ENCODE measurements around the gene CEP83.
"Not testable (repeated sequence)": the region's sequence is repeated elsewhere in the genome, so short reads cannot be mapped to it uniquely, and the experiment has no call there.

CEP83 gene

DNA sequence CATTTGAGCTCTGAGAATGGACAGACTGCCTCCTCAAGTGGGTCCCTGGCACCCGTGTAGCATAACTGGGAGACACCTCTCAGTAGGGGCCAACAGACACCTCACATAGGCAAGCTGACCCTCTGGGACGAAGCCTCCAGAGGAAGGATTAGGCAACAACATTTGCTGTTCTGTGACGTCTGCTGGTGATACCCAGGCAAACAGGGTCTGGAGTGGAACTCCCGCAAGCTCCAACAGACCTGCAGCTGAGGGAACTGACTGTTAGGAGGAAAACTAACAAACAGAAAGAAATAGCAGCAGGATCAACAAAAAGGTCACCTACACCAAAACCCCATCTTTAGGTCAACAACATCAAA, 69.6 kb downstream of the CEP83 start:
- H3K4me2 ChIP-seq (ENCODE audit: insufficient read depth, low read length), result no peak overlapping the region
- TF ChIP-seq, protein P1, sequence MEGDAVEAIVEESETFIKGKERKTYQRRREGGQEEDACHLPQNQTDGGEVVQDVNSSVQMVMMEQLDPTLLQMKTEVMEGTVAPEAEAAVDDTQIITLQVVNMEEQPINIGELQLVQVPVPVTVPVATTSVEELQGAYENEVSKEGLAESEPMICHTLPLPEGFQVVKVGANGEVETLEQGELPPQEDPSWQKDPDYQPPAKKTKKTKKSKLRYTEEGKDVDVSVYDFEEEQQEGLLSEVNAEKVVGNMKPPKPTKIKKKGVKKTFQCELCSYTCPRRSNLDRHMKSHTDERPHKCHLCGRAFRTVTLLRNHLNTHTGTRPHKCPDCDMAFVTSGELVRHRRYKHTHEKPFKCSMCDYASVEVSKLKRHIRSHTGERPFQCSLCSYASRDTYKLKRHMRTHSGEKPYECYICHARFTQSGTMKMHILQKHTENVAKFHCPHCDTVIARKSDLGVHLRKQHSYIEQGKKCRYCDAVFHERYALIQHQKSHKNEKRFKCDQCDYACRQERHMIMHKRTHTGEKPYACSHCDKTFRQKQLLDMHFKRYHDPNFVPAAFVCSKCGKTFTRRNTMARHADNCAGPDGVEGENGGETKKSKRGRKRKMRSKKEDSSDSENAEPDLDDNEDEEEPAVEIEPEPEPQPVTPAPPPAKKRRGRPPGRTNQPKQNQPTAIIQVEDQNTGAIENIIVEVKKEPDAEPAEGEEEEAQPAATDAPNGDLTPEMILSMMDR (IDR thresholded peaks at IDR 0.05; ENCODE audit: borderline replicate concordance, extremely low read depth, low read length, poor library complexity, severe bottlenecking), result no peak
- no peak for TF ChIP-seq EZH2 (IDR thresholded peaks at IDR 0.05; ENCODE audit: borderline replicate concordance, low read depth, low read length, severe bottlenecking)
- H3K27me3 ChIP-seq (ENCODE audit: insufficient read depth, low read length, poor library complexity), result no peaks in the 10 kb centered on the region
- no peak overlapping the region for H2AFZ ChIP-seq (ENCODE audit: low read depth, low read length)
- no peaks in the 10 kb centered on the region for H3K4me1 ChIP-seq (ENCODE audit: insufficient read depth, low read length)
- no peak overlapping the region for H3K4me3 ChIP-seq (ENCODE audit: low read depth in 1 of 2, low read length in 2 of 2)
- H3K36me3 ChIP-seq (ENCODE audit: insufficient read depth, low read length), result peaks cover 30% of the 10 kb centered on the region
- H4K20me1 ChIP-seq (ENCODE audit: insufficient read depth, low read length), result no peaks in the 10 kb centered on the region
- no peak overlapping the region for H3K9ac ChIP-seq (ENCODE audit: low read depth, low read length)
- H3K9me3 ChIP-seq (ENCODE audit: insufficient read depth, low read length, severe bottlenecking), result peaks cover 15% of the 10 kb centered on the region
- H3K79me2 ChIP-seq (ENCODE audit: insufficient read depth, low read length), result no peaks in the 10 kb centered on the region
- no peak overlapping the region for H3K27ac ChIP-seq (ENCODE audit: low read length)
- ATAC-seq (ENCODE audit: insufficient read depth, low read depth), result no peak
- DNase-seq, result no peak

DNA sequence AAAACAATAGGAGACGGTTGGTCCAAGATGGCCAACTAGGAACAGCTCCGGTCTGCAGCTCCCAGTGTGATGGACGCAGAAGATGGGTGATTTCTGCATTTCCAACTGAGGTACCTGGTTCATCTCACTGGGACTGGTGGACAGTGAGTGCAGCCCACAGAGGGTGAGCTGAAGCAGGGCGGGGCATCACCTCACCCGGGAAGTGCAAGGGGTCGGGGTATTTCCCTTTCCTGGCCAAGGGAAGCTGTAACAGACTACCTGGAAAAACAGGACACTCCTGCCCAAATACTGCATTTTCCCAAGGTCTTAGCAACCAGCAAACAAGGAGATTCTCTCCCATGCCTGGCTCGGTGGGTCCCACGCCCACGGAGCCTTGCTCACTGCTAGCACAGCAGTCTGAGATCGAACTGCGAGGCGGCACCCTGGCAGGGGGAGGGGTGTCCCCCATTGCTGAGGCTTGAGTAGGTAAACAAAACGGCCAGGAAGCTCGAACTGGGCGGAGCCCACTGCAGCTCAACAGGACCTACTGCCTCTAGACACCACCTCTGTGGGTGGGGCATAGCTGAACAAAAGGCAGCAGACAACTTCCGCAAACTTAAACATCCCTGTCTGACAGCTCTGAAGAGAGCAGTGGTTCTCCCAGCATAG, 70.1 kb downstream of the CEP83 start:
- Histone ChIP-seq H3K36me3 (ENCODE audit: insufficient read depth, low read length) (peaks cover 35% of the 10 kb centered on the region), H3K9me3 (ENCODE audit: insufficient read depth, low read length, severe bottlenecking) (peaks cover 20% of the 10 kb centered on the region)
- not testable (repeated sequence) for ATAC-seq (ENCODE audit: insufficient read depth, low read depth); H3K27ac ChIP-seq (ENCODE audit: low read length); H3K27me3 ChIP-seq (ENCODE audit: insufficient read depth, low read length, poor library complexity); H3K4me2 ChIP-seq (ENCODE audit: insufficient read depth, low read length); H3K9ac ChIP-seq (ENCODE audit: low read depth, low read length); H4K20me1 ChIP-seq (ENCODE audit: insufficient read depth, low read length); H3K4me1 ChIP-seq (ENCODE audit: insufficient read depth, low read length); H3K4me3 ChIP-seq (ENCODE audit: low read depth in 1 of 2, low read length in 2 of 2); H3K79me2 ChIP-seq (ENCODE audit: insufficient read depth, low read length); DNase-seq; H2AFZ ChIP-seq (ENCODE audit: low read depth, low read length)

DNA sequence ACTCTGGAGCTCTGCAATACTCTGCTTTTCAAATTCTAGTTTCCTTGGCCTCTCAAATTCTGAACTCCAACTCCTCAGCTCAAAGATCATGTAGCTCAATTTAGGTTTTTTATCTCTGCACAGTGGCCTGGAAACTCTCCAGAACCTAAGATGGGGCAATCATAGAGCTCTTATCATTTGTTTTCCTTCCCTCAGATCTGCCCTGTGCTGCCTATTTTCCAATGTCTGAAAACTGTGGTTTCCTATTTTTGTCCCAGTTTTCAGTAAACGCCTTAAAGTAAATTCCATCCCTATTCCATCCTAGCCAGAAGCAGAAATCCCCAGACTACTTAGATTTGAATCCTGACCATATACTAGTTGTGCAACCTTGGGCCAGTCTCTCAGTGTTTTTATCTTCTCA, 73.2 kb downstream of the CEP83 start:
- H3K9me3 ChIP-seq (ENCODE audit: insufficient read depth, low read length, severe bottlenecking), result peaks cover 27% of the 10 kb centered on the region
- H3K36me3 ChIP-seq (ENCODE audit: insufficient read depth, low read length), result peaks cover 43% of the 10 kb centered on the region
- no peak overlapping the region for H3K27ac ChIP-seq (ENCODE audit: low read length)
- TF ChIP-seq EZH2 (IDR thresholded peaks at IDR 0.05; ENCODE audit: borderline replicate concordance, low read depth, low read length, severe bottlenecking), result no peak
- TF ChIP-seq, protein P1 (IDR thresholded peaks at IDR 0.05; ENCODE audit: borderline replicate concordance, extremely low read depth, low read length, poor library complexity, severe bottlenecking), result no peak
- DNase-seq (no peak), ATAC-seq (ENCODE audit: insufficient read depth, low read depth) (no peak)
- no peaks in the 10 kb centered on the region for H4K20me1 ChIP-seq (ENCODE audit: insufficient read depth, low read length)
- no peak overlapping the region for H3K4me3 ChIP-seq (ENCODE audit: low read depth in 1 of 2, low read length in 2 of 2)
- no peaks in the 10 kb centered on the region for H3K27me3 ChIP-seq (ENCODE audit: insufficient read depth, low read length, poor library complexity)
- H3K4me2 ChIP-seq (ENCODE audit: insufficient read depth, low read length), result no peak overlapping the region
- no peaks in the 10 kb centered on the region for H3K4me1 ChIP-seq (ENCODE audit: insufficient read depth, low read length)
- no peaks in the 10 kb centered on the region for H3K79me2 ChIP-seq (ENCODE audit: insufficient read depth, low read length)
- no peak overlapping the region for H2AFZ ChIP-seq (ENCODE audit: low read depth, low read length)
- H3K9ac ChIP-seq (ENCODE audit: low read depth, low read length), result no peak overlapping the region

DNA sequence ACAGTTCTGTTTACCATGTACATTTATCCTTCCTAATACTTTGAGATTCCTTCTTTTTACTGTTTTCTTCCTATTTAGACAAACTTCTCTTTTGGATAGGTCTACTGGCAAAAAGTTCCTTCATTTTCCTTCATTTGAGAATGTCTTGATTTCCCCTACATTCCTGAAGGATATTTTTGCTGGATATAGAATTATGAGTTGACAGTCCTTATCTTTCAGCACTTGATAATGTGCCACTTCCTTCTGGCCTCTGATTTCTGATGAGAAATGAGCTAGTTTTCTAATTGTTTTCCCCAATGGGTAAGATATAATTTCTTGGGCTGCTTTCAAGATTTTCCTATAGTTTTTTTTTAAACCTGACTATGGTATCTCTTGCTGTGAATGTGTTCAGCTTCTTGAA, 75.6 kb downstream of the CEP83 start:
- no peaks in the 10 kb centered on the region for H3K27me3 ChIP-seq (ENCODE audit: insufficient read depth, low read length, poor library complexity)
- H3K9me3 ChIP-seq (ENCODE audit: insufficient read depth, low read length, severe bottlenecking), result peaks cover 27% of the 10 kb centered on the region
- no peaks in the 10 kb centered on the region for H4K20me1 ChIP-seq (ENCODE audit: insufficient read depth, low read length)
- no peak overlapping the region for H3K27ac ChIP-seq (ENCODE audit: low read length)
- H3K36me3 ChIP-seq (ENCODE audit: insufficient read depth, low read length), result peaks cover 33% of the 10 kb centered on the region
- H3K4me2 ChIP-seq (ENCODE audit: insufficient read depth, low read length), result no peak overlapping the region
- DNase-seq, result no peak
- no peak for TF ChIP-seq EZH2 (IDR thresholded peaks at IDR 0.05; ENCODE audit: borderline replicate concordance, low read depth, low read length, severe bottlenecking)
- TF ChIP-seq, protein P1 (IDR thresholded peaks at IDR 0.05; ENCODE audit: borderline replicate concordance, extremely low read depth, low read length, poor library complexity, severe bottlenecking), result no peak
- H3K4me3 ChIP-seq (ENCODE audit: low read depth in 1 of 2, low read length in 2 of 2), result no peak overlapping the region
- H2AFZ ChIP-seq (ENCODE audit: low read depth, low read length), result no peak overlapping the region
- H3K4me1 ChIP-seq (ENCODE audit: insufficient read depth, low read length), result no peaks in the 10 kb centered on the region
- no peak overlapping the region for H3K9ac ChIP-seq (ENCODE audit: low read depth, low read length)
- ATAC-seq (ENCODE audit: insufficient read depth, low read depth), result no peak
- no peaks in the 10 kb centered on the region for H3K79me2 ChIP-seq (ENCODE audit: insufficient read depth, low read length)

Data from DND-41 (cell line).